Astrocyte (in vitro differentiated cells and primary cell): ENCODE results near the gene SSX7. TPM values are rescaled to one million over a fixed set of nuclear protein-coding genes. Genes with fewer than 3 reads are reported as not detected.

Source experiments
- DNase-seq: peaks from one replicate; pipeline ENCODE4 v3.0.0-alpha.2; 2010; ENCODE audit warnings: low read depth
- FAIRE-seq: peaks from 2 replicates; lab custom pipeline; 2011; peaks lifted over from hg19 to GRCh38; lab: Jason Lieb, UNC
- H2AFZ ChIP-seq: 2 replicates; pipeline ENCODE4 v1.6.0; 2012; ENCODE audit warnings: low read depth, low read length, inconsistent platforms
- H3K27ac ChIP-seq: 2 replicates; pipeline ENCODE4 v1.5.1; 2011; ENCODE audit warnings: low read depth, low read length, inconsistent platforms
- H3K27me3 ChIP-seq: 2 replicates; pipeline ENCODE4 v1.6.0; 2011; ENCODE audit warnings: low read length, inconsistent platforms; ENCODE audit not compliant: insufficient read depth
- H3K36me3 ChIP-seq: 2 replicates; pipeline ENCODE4 v1.5.1; 2011; ENCODE audit warnings: low read length, inconsistent platforms; ENCODE audit not compliant: insufficient read depth
- H3K4me1 ChIP-seq: 2 replicates; pipeline ENCODE4 v1.5.1; 2011; ENCODE audit warnings: low read length, inconsistent platforms; ENCODE audit not compliant: insufficient read depth
- H3K4me2 ChIP-seq: 2 replicates; pipeline ENCODE4 v1.6.0; 2012; ENCODE audit warnings: low read length, inconsistent platforms
- H3K4me3 ChIP-seq: 2 replicates; pipeline ENCODE4 v1.5.1; 2011; ENCODE audit warnings: low read depth, mild to moderate bottlenecking, low read length, inconsistent platforms; ENCODE audit not compliant: insufficient read depth
- H3K79me2 ChIP-seq: 2 replicates; pipeline ENCODE4 v1.6.0; 2012; ENCODE audit warnings: mild to moderate bottlenecking, low read length, inconsistent platforms; ENCODE audit not compliant: insufficient read depth
- H3K9ac ChIP-seq: 2 replicates; pipeline ENCODE4 v1.6.0; 2012; ENCODE audit warnings: mild to moderate bottlenecking, low read length, inconsistent platforms
- H3K9me3 ChIP-seq: 2 replicates; pipeline ENCODE4 v1.5.1; 2012; ENCODE audit warnings: low read depth, mild to moderate bottlenecking, low read length, inconsistent platforms; ENCODE audit not compliant: insufficient read depth
- H4K20me1 ChIP-seq: 2 replicates; pipeline ENCODE4 v1.6.0; 2012; ENCODE audit warnings: low read length, inconsistent platforms; ENCODE audit not compliant: insufficient read depth
- H3K27ac Mint-ChIP-seq: one replicate; pipeline ENCODE4 v1.8.0; 2021; ENCODE audit warnings: mild to moderate bottlenecking, mixed read lengths; ENCODE audit not compliant: unreplicated experiment
- H3K27me3 Mint-ChIP-seq: one replicate; pipeline ENCODE4 v1.8.0; 2021; ENCODE audit warnings: low read depth, mixed read lengths; ENCODE audit not compliant: unreplicated experiment
- H3K36me3 Mint-ChIP-seq: one replicate; pipeline ENCODE4 v1.8.0; 2021; ENCODE audit warnings: low read depth, mixed read lengths; ENCODE audit not compliant: unreplicated experiment
- H3K4me1 Mint-ChIP-seq: one replicate; pipeline ENCODE4 v1.8.0; 2021; ENCODE audit warnings: low read depth, mixed read lengths; ENCODE audit not compliant: unreplicated experiment
- H3K4me3 Mint-ChIP-seq: one replicate; pipeline ENCODE4 v1.8.0; 2021; ENCODE audit warnings: mild to moderate bottlenecking, moderate library complexity, mixed read lengths; ENCODE audit not compliant: unreplicated experiment
- H3K9me3 Mint-ChIP-seq: one replicate; pipeline ENCODE4 v1.8.0; 2021; ENCODE audit warnings: mild to moderate bottlenecking, mixed read lengths; ENCODE audit not compliant: unreplicated experiment
- EZH2 ChIP-seq: IDR thresholded peaks from 2 replicates; pipeline ENCODE4 v1.6.1; 2012; ENCODE audit warnings: mild to moderate bottlenecking, low read length, inconsistent platforms; ENCODE audit not compliant: insufficient read depth
- total RNA-seq: library from RNA; stranded (reverse); gene quantifications from 2 replicates; pipeline ENCODE4 v1.2.1, GENCODE V29; 2021
- TF ChIP-seq, protein P1 (sequence below): IDR thresholded peaks from 2 replicates; pipeline ENCODE4 v1.5.1; 2011; ENCODE audit warnings: low read depth, mild to moderate bottlenecking, inconsistent platforms, low read length, moderate library complexity; ENCODE audit not compliant: insufficient read depth

The SSX7 gene
- total RNA-seq, 1 donor from 2014 or later: not detected

- Mint-ChIP-seq H3K4me1 (no peaks in the 10 kb centered on the region), H3K27ac (no peak overlapping the region), H3K27me3 (peaks cover 4% of the 10 kb centered on the region), H3K36me3 (no peaks in the 10 kb centered on the region), H3K4me3 (no peak overlapping the region), H3K9me3 (no peaks in the 10 kb centered on the region)
- DNase-seq (no peak), FAIRE-seq (peak; percentile 9)
- no peak overlapping the region for H3K4me3 ChIP-seq
- H3K4me2 ChIP-seq: no peak overlapping the region
- H3K36me3 ChIP-seq: no peaks in the 10 kb centered on the region
- TF ChIP-seq, protein P1, sequence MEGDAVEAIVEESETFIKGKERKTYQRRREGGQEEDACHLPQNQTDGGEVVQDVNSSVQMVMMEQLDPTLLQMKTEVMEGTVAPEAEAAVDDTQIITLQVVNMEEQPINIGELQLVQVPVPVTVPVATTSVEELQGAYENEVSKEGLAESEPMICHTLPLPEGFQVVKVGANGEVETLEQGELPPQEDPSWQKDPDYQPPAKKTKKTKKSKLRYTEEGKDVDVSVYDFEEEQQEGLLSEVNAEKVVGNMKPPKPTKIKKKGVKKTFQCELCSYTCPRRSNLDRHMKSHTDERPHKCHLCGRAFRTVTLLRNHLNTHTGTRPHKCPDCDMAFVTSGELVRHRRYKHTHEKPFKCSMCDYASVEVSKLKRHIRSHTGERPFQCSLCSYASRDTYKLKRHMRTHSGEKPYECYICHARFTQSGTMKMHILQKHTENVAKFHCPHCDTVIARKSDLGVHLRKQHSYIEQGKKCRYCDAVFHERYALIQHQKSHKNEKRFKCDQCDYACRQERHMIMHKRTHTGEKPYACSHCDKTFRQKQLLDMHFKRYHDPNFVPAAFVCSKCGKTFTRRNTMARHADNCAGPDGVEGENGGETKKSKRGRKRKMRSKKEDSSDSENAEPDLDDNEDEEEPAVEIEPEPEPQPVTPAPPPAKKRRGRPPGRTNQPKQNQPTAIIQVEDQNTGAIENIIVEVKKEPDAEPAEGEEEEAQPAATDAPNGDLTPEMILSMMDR: no peak
- TF ChIP-seq EZH2: no peak
- H3K79me2 ChIP-seq: no peaks in the 10 kb centered on the region
- H3K4me1 ChIP-seq: no peaks in the 10 kb centered on the region
- H3K9me3 ChIP-seq: no peaks in the 10 kb centered on the region
- H4K20me1 ChIP-seq: no peaks in the 10 kb centered on the region
- H3K27me3 ChIP-seq: no peaks in the 10 kb centered on the region
- H3K27ac ChIP-seq: no peak overlapping the region
- H2AFZ ChIP-seq: no peak overlapping the region
- H3K9ac ChIP-seq: no peak overlapping the region
Measured at GRCh38 chrX:52598886-52599285, 55.8 kb downstream of the SSX7 start.

DNA sequence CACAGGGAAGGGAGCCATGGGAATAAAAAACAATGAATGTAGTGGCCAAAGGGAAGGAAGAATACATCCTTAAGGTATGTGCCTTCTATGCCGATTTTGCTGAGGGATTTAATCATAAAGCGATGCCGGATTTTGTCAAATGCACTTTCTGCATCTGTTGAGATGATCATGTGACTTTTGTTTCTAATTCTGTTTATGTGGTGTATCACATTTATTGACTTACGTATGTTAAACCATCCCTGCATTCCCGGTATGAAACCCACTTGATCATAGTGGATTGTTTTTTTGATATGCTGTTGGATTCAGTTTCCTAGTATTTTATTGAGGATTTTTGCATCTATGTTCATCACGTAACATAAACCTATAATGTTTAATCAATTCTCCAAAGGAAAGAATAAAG lies 60.0 kb downstream of the SSX7 start:
- Mint-ChIP-seq H3K9me3 (no peaks in the 10 kb centered on the region), H3K36me3 (no peaks in the 10 kb centered on the region), H3K27me3 (peaks cover 9% of the 10 kb centered on the region), H3K4me3 (no peak overlapping the region), H3K4me1 (no peaks in the 10 kb centered on the region), H3K27ac (no peak overlapping the region)
- Histone ChIP-seq H3K4me1 (no peaks in the 10 kb centered on the region), H3K4me3 (no peak overlapping the region), H3K36me3 (no peaks in the 10 kb centered on the region), H3K79me2 (no peaks in the 10 kb centered on the region), H3K9me3 (no peaks in the 10 kb centered on the region), H4K20me1 (no peaks in the 10 kb centered on the region), H3K9ac (no peak overlapping the region), H3K27me3 (no peaks in the 10 kb centered on the region), H3K27ac (no peak overlapping the region), H3K4me2 (no peak overlapping the region), H2AFZ (no peak overlapping the region)
- DNase-seq: no peak
- no peak for FAIRE-seq
- no peak for TF ChIP-seq EZH2
- TF ChIP-seq, protein P1: no peak

Other genes with a start within 250 kb of the SSX7 start
- not detected in 2 replicates for gene XAGE1A, start 159.1 kb downstream of the SSX7 start, total RNA-seq
- gene XAGE1B, start 137.8 kb downstream of the SSX7 start, total RNA-seq: not detected in 2 replicates
- gene SSX2, start 52.3 kb upstream of the SSX7 start, total RNA-seq: not detected in 2 replicates
- not detected in 2 replicates for gene SSX2B, start 96.4 kb upstream of the SSX7 start, total RNA-seq
- gene SPANXN5, start 142.5 kb upstream of the SSX7 start, total RNA-seq: not detected in 2 replicates
- not detected in 2 replicates for gene XAGE5, start 156.4 kb upstream of the SSX7 start, total RNA-seq
- not detected in 2 replicates for gene XAGE3, start 213.2 kb upstream of the SSX7 start, total RNA-seq
- 19.4 and 21.4 TPM in 2 replicates for gene FAM156B, start 242.4 kb upstream of the SSX7 start, total RNA-seq